ENCODE data around the gene LAMP5. TPM values are rescaled to one million over a fixed set of nuclear protein-coding genes. Genes with fewer than 3 reads are reported as not detected.

Gene LAMP5
- total RNA-seq, 1 donor, result 0.18 TPM

DNA sequence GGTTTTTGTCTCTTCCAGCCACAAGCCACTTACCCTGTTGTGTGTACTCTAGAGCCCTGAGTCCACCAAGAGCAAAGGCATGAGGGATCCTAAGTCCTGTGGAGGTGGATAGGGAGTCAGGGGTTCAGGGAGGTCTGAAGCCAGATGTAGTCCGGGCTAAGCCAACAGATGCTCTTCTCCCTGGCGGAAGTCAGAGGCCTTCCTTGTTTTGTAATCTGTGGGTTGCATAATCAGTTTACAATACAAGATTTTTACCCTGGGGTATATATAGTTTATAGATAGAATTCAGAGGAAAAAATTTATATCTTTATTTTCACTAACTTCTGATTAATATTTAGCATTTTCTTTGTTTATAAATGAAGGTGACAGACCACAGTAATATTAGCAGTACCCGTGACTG, 9.2 kb downstream of the LAMP5 start:
- TF ChIP-seq, protein P1, sequence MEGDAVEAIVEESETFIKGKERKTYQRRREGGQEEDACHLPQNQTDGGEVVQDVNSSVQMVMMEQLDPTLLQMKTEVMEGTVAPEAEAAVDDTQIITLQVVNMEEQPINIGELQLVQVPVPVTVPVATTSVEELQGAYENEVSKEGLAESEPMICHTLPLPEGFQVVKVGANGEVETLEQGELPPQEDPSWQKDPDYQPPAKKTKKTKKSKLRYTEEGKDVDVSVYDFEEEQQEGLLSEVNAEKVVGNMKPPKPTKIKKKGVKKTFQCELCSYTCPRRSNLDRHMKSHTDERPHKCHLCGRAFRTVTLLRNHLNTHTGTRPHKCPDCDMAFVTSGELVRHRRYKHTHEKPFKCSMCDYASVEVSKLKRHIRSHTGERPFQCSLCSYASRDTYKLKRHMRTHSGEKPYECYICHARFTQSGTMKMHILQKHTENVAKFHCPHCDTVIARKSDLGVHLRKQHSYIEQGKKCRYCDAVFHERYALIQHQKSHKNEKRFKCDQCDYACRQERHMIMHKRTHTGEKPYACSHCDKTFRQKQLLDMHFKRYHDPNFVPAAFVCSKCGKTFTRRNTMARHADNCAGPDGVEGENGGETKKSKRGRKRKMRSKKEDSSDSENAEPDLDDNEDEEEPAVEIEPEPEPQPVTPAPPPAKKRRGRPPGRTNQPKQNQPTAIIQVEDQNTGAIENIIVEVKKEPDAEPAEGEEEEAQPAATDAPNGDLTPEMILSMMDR (IDR thresholded peaks at IDR 0.05; ENCODE audit: insufficient read depth, low read length), result no peak
- no peak for DNase-seq (ENCODE audit: low read depth)
- no peak overlapping the region for H3K4me3 ChIP-seq (ENCODE audit: low read depth, low read length)

DNA sequence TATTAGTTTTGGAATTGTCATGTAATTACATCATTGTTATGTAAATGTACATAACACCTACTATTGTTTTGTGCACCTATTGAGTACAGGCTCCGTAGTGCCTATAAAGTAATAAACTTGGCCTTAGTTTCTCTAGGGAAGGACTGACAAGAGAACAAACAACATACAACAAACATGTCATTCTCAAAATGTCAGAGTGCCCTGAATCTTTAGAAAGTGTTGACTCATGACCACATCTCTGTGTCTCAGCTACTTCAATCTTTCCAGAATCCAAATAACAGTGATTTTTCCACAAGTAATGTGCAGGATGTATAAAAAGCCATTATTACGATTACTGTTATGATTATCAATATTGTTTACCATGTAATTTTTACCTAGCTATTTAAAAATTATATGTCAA, 17.2 kb downstream of the LAMP5 start:
- H3K4me3 ChIP-seq (ENCODE audit: low read depth, low read length), result no peak overlapping the region
- TF ChIP-seq, protein P1 (IDR thresholded peaks at IDR 0.05; ENCODE audit: insufficient read depth, low read length), result no peak
- DNase-seq (ENCODE audit: low read depth), result no peak

DNA sequence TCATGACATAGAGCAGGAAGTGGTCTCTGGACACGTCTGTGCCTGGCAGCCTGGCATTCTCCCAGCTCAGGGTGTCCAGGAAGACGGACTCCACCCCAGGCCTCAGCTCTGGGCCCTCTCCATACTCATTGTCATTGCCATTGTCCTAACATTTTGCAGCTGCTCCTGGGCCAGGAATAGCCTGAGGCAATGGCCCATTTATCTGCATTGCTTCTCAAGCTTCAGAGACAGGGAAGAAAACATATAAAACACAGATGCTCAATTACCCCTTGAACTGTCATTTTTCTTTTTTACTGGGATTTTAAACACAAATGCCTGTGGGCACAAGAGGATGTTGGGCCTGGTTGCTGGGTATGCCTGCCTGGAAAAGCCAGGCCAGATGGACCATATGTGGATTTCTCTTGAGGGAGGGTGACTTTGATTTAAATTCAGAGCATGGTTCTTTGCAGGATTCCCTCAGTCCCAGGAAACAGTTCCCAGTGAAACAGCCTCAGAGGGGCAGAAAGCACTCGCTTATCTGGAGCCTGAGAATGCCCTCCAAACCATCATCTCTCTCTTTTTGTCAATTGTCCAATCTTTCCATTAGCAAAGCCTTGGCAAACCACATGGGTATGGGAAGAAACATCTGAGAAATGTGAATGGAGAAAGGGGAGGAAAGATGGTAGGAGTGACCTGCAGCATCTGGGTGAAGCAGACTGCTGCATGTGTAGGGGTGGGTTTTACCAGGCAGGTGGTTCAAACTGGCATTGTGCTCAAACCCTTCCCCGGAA, 17.9 kb downstream of the LAMP5 start:
- DNase-seq (ENCODE audit: low read depth), result no peak

DNA sequence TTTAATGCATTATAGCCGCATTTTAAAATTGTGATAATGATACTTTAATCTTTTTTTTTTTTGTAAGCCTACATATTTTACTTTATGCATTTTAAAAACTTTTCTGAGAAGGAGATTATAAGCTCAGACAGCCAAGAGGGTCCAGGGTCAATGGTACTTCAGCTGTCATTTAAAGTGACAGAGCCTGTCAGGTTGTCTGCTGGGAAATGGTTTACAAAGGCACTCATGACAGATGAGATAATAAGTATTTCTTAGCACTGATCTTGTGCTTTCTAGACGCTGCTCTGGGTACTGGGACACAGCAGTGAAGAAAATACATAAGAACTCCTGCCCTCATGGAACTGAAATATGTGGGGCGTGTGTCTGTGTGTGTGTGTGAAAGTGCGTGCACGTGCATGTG, 19.6 kb downstream of the LAMP5 start:
- TF ChIP-seq, protein P1 (IDR thresholded peaks at IDR 0.05; ENCODE audit: insufficient read depth, low read length), result no peak
- H3K4me3 ChIP-seq (ENCODE audit: low read depth, low read length), result no peak overlapping the region
- no peak for DNase-seq (ENCODE audit: low read depth)

More for the DNA sequence above, 17.9 kb downstream of the LAMP5 start:
- TF ChIP-seq, protein P1 (IDR thresholded peaks at IDR 0.05; ENCODE audit: insufficient read depth, low read length), result no peak
- H3K4me3 ChIP-seq (ENCODE audit: low read depth, low read length), result no peak overlapping the region

DNA sequence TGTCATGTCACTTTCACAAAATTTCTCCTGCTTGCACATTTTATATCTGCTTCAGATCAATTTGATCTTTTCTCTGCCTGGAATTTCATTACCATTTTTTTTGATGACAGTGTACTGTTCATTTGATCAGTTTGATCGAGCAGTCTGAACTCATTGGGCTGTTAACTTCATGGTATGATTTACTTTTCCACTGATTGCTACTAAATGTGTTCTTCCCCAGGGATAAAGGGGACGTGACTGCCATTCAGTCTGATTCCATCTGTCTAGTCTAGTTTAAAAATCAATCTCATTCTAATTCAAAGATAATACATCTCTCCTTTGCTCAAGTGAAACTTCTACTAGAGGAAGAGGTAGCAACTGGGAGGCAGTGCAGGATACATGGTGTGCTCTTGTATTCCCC, 21.1 kb downstream of the LAMP5 start:
- H3K4me3 ChIP-seq (ENCODE audit: low read depth, low read length), result no peak overlapping the region
- no peak for DNase-seq (ENCODE audit: low read depth)
- TF ChIP-seq, protein P1 (IDR thresholded peaks at IDR 0.05; ENCODE audit: insufficient read depth, low read length), result no peak

DNA sequence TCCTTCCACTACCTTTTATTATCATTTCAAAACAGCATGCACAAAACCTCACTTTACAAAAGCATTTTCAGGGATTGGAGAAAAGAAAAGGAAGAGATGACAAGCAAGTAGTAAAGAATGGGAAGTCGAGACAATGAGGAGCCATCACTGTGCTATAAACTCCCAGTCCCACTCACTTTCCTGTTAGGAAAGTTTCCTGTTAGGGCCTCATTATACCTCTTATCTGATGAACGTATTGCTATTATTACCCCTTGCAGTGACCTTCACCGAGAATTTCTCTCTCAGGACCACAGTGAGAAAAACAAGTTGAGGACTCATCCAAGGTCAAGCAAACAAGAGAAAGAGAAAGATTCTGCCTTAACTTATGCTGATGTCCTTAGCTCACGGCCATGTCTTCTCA, 28.8 kb downstream of the LAMP5 start:
- TF ChIP-seq, protein P1 (IDR thresholded peaks at IDR 0.05; ENCODE audit: insufficient read depth, low read length), result no peak
- DNase-seq (ENCODE audit: low read depth), result no peak
- no peak overlapping the region for H3K4me3 ChIP-seq (ENCODE audit: low read depth, low read length)

DNA sequence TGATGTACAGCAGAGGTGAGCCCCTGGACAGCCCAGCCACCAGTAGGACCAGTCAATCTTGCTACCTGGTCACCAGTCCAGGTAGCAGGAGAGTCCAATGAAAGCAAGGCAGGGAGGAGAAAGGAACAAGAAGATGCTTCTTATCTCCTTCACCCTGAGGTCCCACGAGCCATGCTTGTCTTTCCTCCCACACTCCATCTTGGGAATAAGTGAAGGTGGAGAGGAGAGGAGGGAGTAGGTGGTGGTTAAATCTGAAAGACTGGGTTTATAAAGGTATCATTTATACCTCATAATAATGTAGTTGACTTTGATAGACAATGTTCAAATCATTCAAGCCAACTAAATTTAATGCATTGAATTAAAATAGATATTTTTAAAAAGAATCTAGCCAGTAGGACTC, 35.9 kb downstream of the LAMP5 start:
- H3K4me3 ChIP-seq (ENCODE audit: low read depth, low read length), result no peak overlapping the region
- no peak for DNase-seq (ENCODE audit: low read depth)
- TF ChIP-seq, protein P1 (IDR thresholded peaks at IDR 0.05; ENCODE audit: insufficient read depth, low read length), result no peak
